ENCODE data around the gene RAB43.
"Not testable (repeated sequence)": the region's sequence is repeated elsewhere in the genome, so short reads cannot be mapped to it uniquely, and the experiment has no call there.

GRCh38 chr3:129069313-129070085, 52.1 kb downstream of the RAB43 start:
- TF ChIP-seq CTCF, EZH2, EZH2phosphoT487 (IDR thresholded peaks at IDR 0.05): not testable (repeated sequence)
